Fibroblast of skin of abdomen (primary cell): ENCODE measurements around the gene CYP2D6.
"Not testable (repeated sequence)": the region's sequence is repeated elsewhere in the genome, so short reads cannot be mapped to it uniquely, and the experiment has no call there.

Source experiments
- DNase-seq: peaks from one replicate; pipeline ENCODE4 v3.0.0-alpha.2; 2013

The CYP2D6 gene

DNA sequence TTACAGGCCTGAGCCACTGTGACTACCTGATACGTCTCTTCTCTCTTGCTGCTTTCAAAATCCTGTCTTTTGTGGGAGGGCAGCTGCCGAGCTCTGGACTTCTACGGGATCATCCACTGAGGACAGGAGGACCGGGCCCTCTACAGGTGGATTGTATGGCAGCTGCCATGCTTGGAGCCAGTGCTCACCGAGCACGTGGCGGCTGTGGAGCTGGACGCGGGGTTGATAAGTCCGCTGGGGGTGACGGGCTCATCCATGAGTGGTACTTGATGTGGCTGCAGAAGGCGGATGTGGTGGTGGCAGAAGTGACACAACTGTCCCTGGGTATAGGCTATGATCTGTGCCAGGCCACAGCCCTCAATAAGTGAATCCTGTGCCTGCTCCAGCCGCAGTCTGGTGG is 1.8 kb upstream of the CYP2D6 start:
- DNase-seq = no peak

DNA sequence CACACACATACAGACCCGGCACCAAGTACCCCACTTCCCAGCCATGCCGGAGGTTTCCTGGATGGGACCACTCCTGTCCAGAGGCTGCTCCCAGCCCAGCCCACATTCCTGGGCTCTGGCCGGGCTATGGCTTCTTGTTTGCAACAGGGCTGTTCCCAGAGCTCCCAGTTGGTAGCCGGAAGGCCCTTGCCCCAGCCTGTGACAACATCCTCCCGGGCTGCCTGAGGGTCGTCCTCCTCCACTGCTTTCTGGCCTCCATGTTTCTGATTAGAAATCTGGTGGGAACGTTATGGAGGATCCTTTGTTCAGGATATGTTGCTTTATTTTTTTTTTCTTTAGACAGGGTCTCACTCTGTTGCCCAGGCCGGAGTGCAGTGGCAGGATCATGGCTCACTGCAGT is 952 bp upstream of the CYP2D6 start:
- no peak for DNase-seq

DNA sequence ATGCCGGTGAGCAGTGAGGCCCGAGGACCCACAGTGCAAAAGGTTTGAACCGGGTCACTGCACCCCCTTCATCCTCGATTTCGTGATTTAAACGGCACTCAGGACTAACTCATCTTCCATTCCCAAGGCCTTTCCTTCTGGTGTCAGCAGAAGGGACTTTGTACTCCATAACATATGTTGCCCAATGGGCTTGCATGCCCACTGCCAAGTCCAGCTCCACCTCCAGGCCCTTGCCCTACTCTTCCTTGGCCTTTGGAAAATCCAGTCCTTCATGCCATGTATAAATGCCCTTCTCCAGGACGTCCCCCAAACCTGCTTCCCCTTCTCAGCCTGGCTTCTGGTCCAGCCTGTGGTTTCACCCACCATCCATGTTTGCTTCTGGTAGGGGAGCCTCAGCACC is 428 bp downstream of the CYP2D6 start:
- not testable (repeated sequence) for DNase-seq

DNA sequence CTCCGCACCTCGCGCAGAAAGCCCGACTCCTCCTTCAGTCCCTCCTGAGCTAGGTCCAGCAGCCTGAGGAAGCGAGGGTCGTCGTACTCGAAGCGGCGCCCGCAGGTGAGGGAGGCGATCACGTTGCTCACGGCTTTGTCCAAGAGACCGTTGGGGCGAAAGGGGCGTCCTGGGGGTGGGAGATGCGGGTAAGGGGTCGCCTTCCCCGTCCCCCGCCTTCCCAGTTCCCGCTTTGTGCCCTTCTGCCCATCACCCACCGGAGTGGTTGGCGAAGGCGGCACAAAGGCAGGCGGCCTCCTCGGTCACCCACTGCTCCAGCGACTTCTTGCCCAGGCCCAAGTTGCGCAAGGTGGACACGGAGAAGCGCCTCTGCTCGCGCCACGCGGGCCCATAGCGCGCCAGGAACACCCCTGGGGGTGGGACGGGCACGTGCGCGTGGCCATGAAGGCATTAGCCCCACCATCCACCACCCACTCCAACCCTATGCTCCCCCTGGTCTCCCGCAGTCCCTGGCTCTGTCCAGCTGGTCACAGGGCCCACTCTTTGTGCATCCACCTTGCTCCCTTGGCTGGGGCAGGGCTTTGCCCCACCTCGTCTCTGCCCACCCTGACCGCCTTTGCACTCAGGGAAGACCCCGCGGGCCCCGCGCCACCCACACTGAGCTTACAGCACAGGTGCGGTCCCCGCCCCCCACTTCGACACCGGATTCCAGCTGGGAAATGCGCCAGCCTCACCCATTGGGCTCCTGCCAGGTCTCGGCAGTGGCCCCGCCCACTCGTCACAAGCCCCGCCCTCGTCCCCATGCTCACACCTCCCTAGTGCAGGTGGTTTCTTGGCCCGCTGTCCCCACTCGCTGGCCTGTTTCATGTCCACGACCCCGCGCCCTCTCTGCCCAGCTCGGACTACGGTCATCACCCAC is 1.6 kb downstream of the CYP2D6 start:
- DNase-seq = not testable (repeated sequence)

DNA sequence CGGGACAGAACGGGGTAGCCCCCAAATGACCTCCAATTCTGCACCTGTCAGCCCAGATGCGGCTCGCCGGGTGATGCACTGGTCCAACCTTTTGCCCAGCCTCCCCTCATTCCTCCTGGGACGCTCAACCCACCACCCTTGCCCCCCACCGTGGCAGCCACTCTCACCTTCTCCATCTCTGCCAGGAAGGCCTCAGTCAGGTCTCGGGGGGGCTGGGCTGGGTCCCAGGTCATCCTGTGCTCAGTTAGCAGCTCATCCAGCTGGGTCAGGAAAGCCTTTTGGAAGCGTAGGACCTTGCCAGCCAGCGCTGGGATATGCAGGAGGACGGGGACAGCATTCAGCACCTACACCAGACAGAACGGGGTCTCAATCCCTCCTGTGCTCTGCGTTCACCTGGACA is 2.6 kb downstream of the CYP2D6 start:
- not testable (repeated sequence) for DNase-seq

DNA sequence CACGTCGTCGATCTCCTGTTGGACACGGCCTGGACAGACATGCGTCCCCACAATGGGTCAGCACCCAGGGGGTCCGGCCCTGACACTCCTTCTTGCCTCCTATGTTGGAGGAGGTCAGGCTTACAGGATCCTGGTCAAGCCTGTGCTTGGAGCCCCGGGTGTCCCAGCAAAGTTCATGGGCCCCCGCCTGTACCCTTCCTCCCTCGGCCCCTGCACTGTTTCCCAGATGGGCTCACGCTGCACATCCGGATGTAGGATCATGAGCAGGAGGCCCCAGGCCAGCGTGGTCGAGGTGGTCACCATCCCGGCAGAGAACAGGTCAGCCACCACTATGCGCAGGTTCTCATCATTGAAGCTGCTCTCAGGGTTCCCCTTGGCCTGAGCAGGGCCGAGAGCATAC is 3.0 kb downstream of the CYP2D6 start:
- no peak for DNase-seq

DNA sequence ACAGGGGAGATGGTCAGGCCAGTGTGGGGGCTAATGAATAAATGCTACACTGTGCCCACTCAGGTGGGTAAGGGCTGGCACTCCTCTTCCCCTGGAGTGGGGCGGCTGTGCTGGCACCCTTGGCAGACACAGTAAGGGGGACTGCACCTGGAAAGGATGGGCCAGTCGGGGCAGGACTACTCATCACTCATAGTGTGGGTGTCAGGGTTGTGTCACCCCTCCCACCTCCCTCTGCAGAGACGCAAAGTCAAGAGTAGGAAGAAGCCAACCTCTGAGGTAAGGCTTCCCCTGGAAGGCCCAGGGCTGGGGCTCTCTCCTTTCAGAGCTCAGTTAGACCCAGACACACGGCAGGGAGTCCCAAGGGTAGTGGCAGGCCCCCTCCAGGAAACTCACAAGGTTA is 7.1 kb downstream of the CYP2D6 start:
- DNase-seq = not testable (repeated sequence)

DNA sequence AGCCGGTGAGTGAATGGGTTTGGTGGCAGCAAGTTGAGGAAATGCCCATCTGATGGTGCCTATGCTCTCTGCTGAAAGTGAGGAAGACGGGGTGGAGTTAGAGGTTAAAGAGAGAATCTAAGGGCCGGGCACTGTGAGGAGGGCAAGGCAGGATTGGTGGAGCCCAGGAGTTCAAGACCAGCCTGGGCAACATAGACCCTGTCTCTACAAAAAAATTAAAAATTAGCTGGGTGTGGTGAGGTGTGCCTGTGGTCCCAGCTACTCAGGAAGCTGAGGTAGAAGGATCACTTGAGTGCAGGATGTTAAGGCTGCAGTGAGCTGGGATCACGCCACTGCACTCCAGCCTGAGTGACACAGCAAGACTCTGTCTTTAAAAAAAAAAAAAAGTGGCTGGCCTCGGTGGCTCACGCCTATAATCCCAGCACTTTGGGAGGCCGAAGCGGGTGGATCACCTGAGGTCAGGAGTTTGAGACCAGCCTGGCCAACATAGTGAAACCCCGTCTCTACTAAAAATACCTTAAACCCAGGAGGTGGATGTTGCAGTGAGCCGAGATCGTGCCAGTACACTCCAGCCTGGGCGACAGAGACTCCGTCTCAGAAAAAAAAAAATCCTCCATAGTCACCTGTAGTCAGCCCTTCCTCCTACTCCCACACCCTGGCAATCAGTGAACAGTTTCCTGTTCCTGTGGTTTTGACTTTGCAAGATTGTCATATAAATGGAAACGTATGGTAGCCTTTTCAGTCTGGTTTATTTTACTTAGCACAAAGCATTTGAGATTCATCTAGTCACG is 10.2 kb downstream of the CYP2D6 start:
- DNase-seq = not testable (repeated sequence)

DNA sequence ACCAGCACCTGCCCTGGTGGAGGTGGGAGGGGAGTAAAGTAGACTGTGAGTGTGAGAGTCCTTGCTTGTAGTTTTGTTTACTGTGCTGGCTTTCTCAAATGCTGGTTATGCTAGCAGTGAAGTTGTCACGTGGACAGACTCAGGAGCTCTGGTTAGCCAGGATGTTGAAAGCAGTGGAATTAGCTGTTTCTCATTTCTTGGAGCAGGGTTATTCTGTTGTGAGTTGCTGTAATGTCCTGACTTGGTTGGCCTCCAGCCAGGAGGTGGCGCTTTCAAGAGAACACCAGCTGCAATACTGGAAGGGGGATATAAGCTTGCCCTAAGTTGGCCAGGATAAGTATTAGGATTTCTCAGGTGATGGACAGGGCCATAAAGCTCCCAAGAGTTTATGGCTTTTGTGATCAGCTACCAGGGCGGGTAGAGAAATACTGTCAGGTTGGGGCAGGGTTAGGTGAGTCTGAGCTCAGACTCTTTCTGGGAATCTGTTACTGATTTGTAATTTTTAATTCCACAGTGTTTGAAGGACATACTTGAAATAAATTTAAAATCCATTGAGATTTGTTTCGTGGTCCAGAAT is 13.7 kb downstream of the CYP2D6 start:
- DNase-seq = no peak

DNA sequence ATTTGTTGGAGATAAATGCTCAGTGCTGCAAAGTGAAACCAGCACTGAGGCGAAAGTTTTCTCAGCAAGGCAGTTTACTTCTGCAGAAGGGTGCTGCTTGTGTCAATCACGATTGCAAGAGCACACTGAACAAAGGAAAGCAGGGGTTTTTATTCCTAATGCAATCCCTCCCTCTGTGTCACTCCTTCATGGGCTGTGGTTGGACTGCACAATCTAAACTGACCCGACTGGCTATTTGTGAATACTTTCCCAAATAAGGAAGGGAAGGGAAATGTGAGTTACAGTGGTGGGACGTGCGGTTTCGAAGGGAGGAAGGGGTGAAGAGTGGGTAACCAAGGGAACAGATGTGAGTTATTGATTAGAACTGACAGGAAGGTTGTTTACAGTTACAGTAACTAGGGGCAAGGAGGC is 15.2 kb downstream of the CYP2D6 start:
- DNase-seq = not testable (repeated sequence)

DNA sequence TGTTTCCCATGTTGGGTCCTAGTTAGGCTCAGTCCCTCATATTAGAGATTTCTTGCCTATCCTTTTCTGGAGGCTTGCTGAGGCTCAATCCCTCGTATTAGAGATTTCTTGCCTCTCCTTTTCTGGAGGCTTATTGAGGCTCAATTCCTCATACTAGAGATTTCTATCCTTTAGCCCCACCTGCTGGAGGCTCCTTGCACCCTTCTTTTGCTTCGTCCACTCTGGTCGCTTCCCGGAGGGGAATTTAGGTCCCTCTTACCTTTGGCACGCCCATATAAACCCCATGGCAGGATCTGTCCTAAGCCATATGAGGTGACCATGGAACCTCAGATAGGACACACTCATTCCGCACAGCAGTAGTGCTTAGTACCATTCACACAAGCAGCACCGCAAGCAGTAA is 15.9 kb downstream of the CYP2D6 start:
- DNase-seq = no peak

DNA sequence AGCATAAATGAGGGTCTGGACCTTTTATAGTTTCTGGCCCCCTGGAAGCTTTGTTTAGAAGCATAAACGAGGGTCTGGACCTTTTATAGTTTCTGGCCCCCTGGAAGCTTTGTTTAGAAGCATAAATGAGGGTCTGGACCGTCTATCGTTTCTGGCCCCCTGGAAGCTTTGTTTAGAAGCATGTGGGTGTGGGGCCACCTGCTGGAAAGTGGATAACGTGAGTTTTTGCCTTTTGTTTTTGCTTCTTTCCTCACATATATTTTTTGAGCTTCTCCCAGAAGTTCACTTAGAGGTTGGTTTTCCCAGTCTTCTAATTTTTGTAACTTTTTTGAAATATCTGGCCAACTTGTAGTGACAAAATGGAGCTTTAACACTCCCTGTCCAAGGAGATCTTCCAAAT is 17.8 kb downstream of the CYP2D6 start:
- DNase-seq = not testable (repeated sequence)

DNA sequence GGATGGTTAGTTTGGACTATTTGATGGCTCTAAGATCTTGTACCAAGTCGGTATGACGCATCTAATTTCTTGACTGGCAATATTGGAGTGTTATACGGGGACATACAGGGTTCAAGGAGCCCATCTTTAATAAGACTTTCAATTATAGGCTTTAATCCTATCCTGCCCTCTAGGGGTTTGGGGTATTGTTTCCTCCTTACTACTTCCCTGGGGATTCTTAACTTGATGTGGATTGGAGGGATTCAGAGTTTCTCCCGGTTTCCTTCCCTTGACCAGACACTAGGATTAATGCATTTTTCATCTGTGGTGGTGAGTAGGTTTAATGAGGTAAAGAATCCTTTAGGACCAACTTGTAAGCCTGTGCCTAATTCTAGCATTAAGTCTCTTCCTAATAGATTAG is 18.8 kb downstream of the CYP2D6 start:
- no peak for DNase-seq

DNA sequence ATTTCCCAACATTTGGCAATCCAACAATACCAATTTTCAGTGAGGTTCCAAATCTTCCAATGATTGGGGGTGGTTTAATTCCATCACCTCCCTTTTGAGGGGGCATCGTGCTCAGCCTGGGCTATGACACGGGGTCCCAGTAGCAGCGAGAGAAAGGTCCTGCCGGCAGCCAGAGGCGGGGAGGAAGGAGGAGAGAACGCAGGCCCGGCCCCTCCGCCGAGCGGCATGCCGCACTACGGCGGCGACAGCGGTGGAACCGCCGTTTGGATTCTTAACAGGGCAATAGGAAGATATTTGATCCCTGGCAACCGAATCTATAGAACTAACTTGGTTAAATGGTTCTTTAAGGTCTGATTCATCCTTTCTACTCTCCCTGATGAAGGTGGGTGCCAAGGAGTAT is 21.8 kb downstream of the CYP2D6 start:
- DNase-seq = no peak

DNA sequence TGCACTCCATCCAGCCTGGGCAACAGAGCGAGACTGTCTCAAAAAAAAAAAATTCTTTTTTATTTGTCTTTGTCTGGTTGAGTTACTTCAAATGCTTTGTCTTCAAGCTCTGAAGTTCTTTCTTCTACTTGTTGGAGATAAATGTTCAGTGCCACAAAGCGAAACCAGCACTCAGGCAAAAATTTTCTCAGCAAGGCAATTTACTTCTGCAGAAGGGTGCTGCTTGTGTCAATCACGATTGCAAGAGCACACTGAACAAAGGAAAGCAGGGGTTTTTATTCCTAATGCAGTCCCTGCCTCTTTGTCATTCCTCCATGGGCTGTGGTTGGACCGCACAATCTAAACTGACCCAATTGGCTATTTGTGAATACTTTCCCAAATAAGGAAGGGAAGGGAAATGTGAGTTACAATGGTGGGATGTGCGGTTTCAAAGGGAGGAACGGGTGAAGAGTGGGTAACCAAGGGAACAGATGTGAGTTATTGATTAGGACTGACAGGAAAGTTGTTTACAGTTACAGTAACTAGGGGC is 26.2 kb downstream of the CYP2D6 start:
- DNase-seq = not testable (repeated sequence)

DNA sequence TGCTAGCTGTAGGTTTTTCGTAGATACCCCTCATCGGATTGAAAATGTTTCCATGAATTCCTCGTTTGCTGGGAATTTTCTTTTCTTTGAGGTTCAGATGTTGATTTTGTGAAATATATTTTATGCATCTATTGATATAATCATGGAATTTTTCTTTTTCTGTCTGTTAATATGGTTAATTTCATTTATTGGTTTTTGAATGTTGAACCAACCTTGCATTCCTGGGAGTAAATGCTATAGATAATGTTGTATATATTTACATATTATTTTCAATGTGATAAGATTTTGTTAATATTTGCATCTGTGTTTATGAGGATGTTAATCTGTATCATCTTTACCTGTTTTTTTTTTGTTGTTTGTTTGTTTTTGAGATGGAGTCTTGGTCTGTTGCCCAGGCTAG is 29.4 kb downstream of the CYP2D6 start:
- DNase-seq = no peak

DNA sequence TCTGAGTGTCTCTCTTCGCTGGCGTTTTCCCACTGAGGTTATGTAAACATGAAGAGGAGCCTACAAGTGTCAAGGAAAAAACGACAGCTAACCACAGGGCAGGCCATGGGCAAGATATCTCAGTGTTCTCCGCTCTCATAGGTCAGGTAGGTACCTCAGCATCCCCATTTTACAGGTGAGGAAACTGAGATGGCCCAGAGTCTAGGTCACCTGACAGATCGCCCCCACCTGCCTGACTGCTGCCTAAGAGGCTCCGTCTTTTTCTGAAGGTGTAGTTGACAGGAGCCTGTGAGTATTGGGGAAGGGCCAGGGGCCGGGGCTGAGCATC is 39.2 kb downstream of the CYP2D6 start:
- no peak for DNase-seq

DNA sequence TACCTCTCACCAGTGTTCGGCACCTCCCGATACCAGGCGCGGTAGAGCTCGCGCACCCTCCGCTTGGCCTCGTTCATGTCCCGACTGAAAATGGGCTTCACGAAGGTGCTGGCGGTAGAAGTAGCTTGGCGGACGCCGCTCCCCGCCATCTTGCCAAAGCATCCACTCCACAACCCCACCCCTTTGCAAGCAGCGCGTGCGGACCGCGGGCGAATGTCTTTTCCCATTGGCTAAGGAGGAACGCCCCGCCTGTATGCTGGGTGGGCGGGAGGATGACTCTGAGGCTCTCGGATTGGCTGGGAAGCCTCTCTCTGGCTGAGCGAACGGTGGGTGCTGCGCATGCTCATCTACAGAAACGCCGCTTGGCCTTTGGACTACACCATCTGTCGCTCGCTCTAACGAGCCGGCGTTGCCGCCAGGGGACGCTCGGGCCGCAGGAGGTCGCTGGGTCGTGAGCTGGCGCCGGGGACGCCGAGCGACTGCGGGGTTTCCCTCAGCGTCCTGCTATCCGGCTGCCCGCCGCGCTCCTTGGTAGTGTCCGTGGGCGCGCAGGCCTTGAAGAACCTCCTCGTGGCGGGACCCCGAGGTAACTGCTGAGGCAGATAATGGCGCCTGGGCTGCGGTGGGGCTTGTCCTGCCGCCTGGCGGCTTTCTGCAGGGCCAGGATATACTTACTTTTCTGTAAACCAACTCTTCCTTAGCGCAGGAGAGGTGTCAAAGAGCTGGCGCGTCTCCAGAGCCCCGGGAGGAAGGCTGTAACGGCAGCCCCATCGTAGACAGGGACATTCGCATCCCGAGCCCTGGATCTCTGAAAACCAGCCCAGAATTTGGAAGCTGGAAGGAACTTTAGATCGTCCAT is 39.8 kb downstream of the CYP2D6 start, which contains the start of gene NDUFA6:
TSS of gene NDUFA6 (minus strand) at position 177 of the 859 bp plus-strand sequence. CDS start at position 149, 28 bp downstream.
- DNase-seq = peak; percentile 99

DNA sequence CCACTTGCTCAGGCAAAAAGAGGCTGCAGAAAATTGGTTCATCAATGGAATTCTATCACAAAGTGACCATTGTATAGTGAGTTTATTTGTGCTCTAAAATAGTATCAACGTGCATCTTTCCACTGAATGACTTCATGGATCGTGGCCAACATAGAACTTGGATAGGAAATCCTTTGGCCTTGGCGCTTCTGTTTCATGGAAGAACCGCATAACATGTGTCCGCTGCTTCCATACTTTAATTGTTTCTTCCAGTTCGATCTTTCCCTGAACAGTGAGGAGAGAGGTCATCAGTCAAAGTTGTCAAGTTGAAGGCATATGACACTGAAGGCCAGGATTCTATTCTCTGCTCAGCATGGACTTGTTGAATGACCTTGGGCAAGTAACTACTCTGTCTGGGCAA is 44.6 kb downstream of the CYP2D6 start:
- DNase-seq = no peak

DNA sequence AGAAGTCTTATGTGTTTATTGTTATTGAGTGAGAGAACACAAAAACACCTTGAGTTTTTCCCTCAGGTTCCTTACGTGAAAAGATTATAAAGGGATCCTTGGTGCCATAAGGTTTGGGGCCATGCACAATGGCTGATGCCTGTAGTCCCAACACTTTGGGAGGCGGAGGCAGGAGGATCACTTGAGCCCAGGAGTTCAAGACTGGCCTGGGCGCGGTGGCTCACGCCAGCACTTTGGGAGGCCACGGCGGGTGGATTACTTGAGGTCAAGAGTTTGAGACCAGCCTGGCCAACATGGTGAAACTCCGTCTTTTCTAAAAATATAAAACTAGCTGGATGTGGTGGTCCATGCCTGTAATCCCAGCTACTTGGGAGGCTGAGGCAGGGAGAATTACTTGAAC is 45.7 kb downstream of the CYP2D6 start:
- DNase-seq = no peak

DNA sequence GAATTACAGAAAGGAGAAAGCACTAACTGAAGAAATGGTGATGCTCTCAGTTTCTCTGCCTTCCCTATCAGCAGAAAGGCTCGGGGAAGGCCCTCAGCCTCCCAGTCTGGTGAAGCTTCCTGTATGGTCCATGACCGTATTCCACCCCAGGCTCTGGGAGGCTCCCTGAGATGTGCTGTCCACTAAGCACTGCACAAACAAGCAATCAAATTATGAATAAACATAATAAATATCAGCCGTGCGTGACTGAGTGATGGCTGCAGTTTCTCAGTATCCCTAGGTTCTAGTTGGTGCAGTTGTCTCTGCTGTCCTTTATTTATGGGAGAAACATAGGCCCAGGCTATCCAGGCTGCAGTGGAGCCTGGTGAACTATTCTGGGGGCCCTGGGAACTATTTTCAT is 47.5 kb downstream of the CYP2D6 start:
- DNase-seq = no peak

DNA sequence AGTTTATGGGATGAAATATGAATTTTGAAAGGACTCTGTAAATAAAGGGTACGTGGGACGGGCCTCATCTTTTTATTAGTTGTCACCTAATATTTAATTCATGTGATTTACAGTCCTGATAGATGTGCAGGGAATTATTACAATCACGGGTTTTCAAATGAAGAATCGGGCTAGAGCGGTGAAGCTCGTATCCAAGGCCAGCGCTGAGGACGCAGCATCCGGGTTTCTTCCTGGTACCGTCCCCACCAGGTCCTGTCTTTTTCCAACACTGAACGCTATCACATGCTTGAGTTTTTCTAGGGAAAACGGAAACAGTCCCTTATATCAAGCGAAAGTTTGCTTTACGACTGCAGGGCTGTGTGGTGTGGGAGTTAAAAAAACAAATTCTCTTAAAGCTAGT is 50.3 kb downstream of the CYP2D6 start:
- peak; percentile 28 for DNase-seq
